Liver (tissue), 9 donors: Measurements from ENCODE around the gene DAAM1. TPM values are rescaled to one million over a fixed set of nuclear protein-coding genes. Genes with fewer than 3 reads are reported as not detected.

Experiments
- DNase-seq: peaks from one replicate; pipeline ENCODE4 v3.0.0-alpha.2; 2017; ENCODE audit warnings: low spot score
- H3K27ac ChIP-seq, 2 donors: one replicate each; pipeline ENCODE4 v1.7.0; 2013; ENCODE audit warnings: inconsistent platforms in 2 of 2, low read length in 2 of 2, control low read depth in 1 of 2, low read depth in 1 of 2, mild to moderate bottlenecking in 1 of 2
- H3K27me3 ChIP-seq, 4 donors: one replicate each; pipeline versions ENCODE4 v1.6.1 to v1.7.0; 2013; ENCODE audit warnings: low read length in 3 of 4, inconsistent platforms in 1 of 4, mild to moderate bottlenecking in 1 of 4, moderate library complexity in 1 of 4; ENCODE audit not compliant: control insufficient read depth in 4 of 4, insufficient read depth in 4 of 4
- H3K36me3 ChIP-seq, 4 donors: one replicate each; pipeline versions ENCODE4 v1.6.1 to v1.7.0; 2013; ENCODE audit warnings: low read length in 3 of 4, mild to moderate bottlenecking in 3 of 4, low read depth in 1 of 4, moderate library complexity in 1 of 4; ENCODE audit not compliant: control insufficient read depth in 4 of 4, insufficient read depth in 3 of 4
- H3K4me1 ChIP-seq, 4 donors: one replicate each; pipeline versions ENCODE4 v1.6.1 to v1.7.0; 2013; ENCODE audit warnings: low read length in 3 of 4, mild to moderate bottlenecking in 3 of 4, moderate library complexity in 1 of 4; ENCODE audit not compliant: control insufficient read depth in 4 of 4, insufficient read depth in 4 of 4
- H3K4me3 ChIP-seq, 3 donors: one replicate each; pipeline versions ENCODE4 v1.6.1 to v1.7.0; 2013; ENCODE audit warnings: low read length in 3 of 3, control low read depth in 1 of 3, low read depth in 1 of 3, mild to moderate bottlenecking in 1 of 3
- H3K9ac ChIP-seq, 2 donors: one replicate each; pipeline ENCODE4 v1.7.0; 2013; ENCODE audit warnings: low read length in 2 of 2, mild to moderate bottlenecking in 2 of 2, moderate library complexity in 2 of 2, control low read depth in 1 of 2, low read depth in 1 of 2
- H3K9me3 ChIP-seq, 4 donors: one replicate each; pipeline versions ENCODE4 v1.6.1 to v1.7.0; 2013; ENCODE audit warnings: low read length in 3 of 4; ENCODE audit not compliant: control insufficient read depth in 4 of 4
- CTCF ChIP-seq: fragments of 150-350 bp; IDR thresholded peaks from 2 replicates; pipeline ENCODE4 v1.5.1; 2017; ENCODE audit warnings: improper control_type of control experiment, low read depth, low read length; ENCODE audit not compliant: missing input control
- EGR1 ChIP-seq, 2 donors: IDR thresholded peaks; 2 replicates each; pipeline ENCODE4 v1.6.1; 2016 to 2018; ENCODE audit warnings: antibody characterized with exemption in 2 of 2, low read depth in 2 of 2
- FOXA1 ChIP-seq: IDR thresholded peaks from 2 replicates; pipeline ENCODE4 v1.6.1; 2016; ENCODE audit warnings: antibody characterized with exemption
- GABPA ChIP-seq, 2 donors: IDR thresholded peaks in 1 of 2; conservative IDR thresholded peaks in 1 of 2; 2 replicates each; pipeline ENCODE4 v1.6.1; 2016; ENCODE audit warnings: antibody characterized with exemption in 2 of 2, mild to moderate bottlenecking in 1 of 2, moderate library complexity in 1 of 2
- HNF4A ChIP-seq, 2 donors: conservative IDR thresholded peaks; 2 replicates each; pipeline ENCODE4 v1.6.1; 2016; ENCODE audit warnings: antibody characterized with exemption in 2 of 2, mild to moderate bottlenecking in 2 of 2
- JUND ChIP-seq, 2 donors: IDR thresholded peaks; 2 replicates each; pipeline ENCODE4 v1.6.1; 2016; ENCODE audit warnings: antibody characterized with exemption in 2 of 2
- MAX ChIP-seq: IDR thresholded peaks from 2 replicates; pipeline ENCODE4 v1.6.1; 2016; ENCODE audit warnings: antibody characterized with exemption
- NR2F2 ChIP-seq: IDR thresholded peaks from 2 replicates; pipeline ENCODE4 v1.6.1; 2016; ENCODE audit warnings: antibody characterized with exemption
- RAD21 ChIP-seq, 2 donors: IDR thresholded peaks; 2 replicates each; pipeline ENCODE4 v1.6.1; 2016; ENCODE audit warnings: antibody characterized with exemption in 2 of 2, mild to moderate bottlenecking in 2 of 2
- RXRA ChIP-seq, 2 donors: IDR thresholded peaks; 2 replicates each; pipeline ENCODE4 v1.6.1; 2017 to 2018; ENCODE audit warnings: antibody characterized with exemption in 2 of 2, mild to moderate bottlenecking in 1 of 2
- SP1 ChIP-seq: IDR thresholded peaks from 2 replicates; pipeline ENCODE4 v1.6.1; 2018; ENCODE audit warnings: antibody characterized with exemption, mild to moderate bottlenecking
- TAF1 ChIP-seq: conservative IDR thresholded peaks from 2 replicates; pipeline ENCODE4 v1.6.1; 2016; ENCODE audit warnings: antibody characterized with exemption, mild to moderate bottlenecking
- YY1 ChIP-seq: IDR thresholded peaks from 2 replicates; pipeline ENCODE4 v1.6.1; 2016; ENCODE audit warnings: antibody characterized with exemption, mild to moderate bottlenecking
- ZBTB33 ChIP-seq: IDR thresholded peaks from 2 replicates; pipeline ENCODE4 v1.6.1; 2016; ENCODE audit warnings: antibody characterized with exemption
- WGBS: extraction: QIAGEN DNeasy Blood & Tissue Kit; methylation state at CpG from one replicate; pipeline ENCODE4 v1.1.7; 2013; 5-methylcytosine and 5-hydroxymethylcytosine counted together
- polyA plus RNA-seq, 2 donors: library from polyadenylated mRNA; stranded (reverse) in 1 of 2; unstranded in 1 of 2; fragments of 200-250 nt in 1 of 2; fragments of >200 nt in 1 of 2; fragmentation: Nextera tagmentation in 1 of 2; extraction: Ambion mirVana in 1 of 2; gene quantifications; one replicate each; pipeline versions ENCODE4 v1.2.1 to v1.2.3, GENCODE V29; 2013 to 2015
- total RNA-seq, 2 donors: library from RNA; depleted of rRNA; stranded (reverse); fragments of >200 nt; gene quantifications; one replicate each; pipeline ENCODE4 v1.2.3, GENCODE V29; 2014
- TF ChIP-seq, protein P1 (sequence below): IDR thresholded peaks from 2 replicates; pipeline ENCODE4 v1.6.1; 2016; ENCODE audit warnings: antibody characterized with exemption
- donor health status: healthy.
- donor health status: healthy.
- donor health status: healthy.
- donor health status: healthy.
- donor health status: healthy.

DAAM1 gene
- total and polyA plus RNA-seq, 4 donors, result 9.5 to 28.4 (median 18.5) TPM

GRCh38 chr14:59199205-59199604 is 10.7 kb downstream of the DAAM1 start:
- Histone ChIP-seq H3K36me3 (no peaks in the 10 kb centered on the region), H3K4me1 (peaks cover 7 to 21% (median 9%) of the 10 kb centered on the region in 4 donors), H3K9me3 (no peaks in the 10 kb centered on the region), H3K27me3 (no peaks in the 10 kb centered on the region), H3K4me3 (no peak overlapping the region), H3K27ac (no peak overlapping the region), H3K9ac (no peak overlapping the region)
- TF ChIP-seq NR2F2, result no peak
- 93% methylated on average over 5 of the region's 5 CpGs for WGBS
- no peak for DNase-seq

GRCh38 chr14:59199614-59200013 is 11.1 kb downstream of the DAAM1 start:
- Histone ChIP-seq H3K4me1 (peaks cover 7 to 18% (median 9%) of the 10 kb centered on the region in 4 donors), H3K27me3 (no peaks in the 10 kb centered on the region), H3K4me3 (no peak overlapping the region), H3K27ac (no peak overlapping the region), H3K9me3 (no peaks in the 10 kb centered on the region), H3K36me3 (no peaks in the 10 kb centered on the region), H3K9ac (no peak overlapping the region)
- WGBS, result 78% methylated on average over 1 of the region's 1 CpG
- DNase-seq, result no peak
- TF ChIP-seq GABPA (IDR thresholded peaks at IDR 0.05 in 1 of 2, conservative IDR thresholded peaks at IDR 0.05 in 1 of 2), result no peak
- no peak for TF ChIP-seq EGR1 (IDR thresholded peaks at IDR 0.05; ENCODE audit: low read depth in 2 of 2)
- no peak for TF ChIP-seq SP1
- no peak for TF ChIP-seq HNF4A (conservative IDR thresholded peaks at IDR 0.05)
- TF ChIP-seq TAF1, result no peak
- TF ChIP-seq JUND (IDR thresholded peaks at IDR 0.05), result no peak
- TF ChIP-seq ZBTB33, result no peak
- no peak for TF ChIP-seq RAD21 (IDR thresholded peaks at IDR 0.05)

GRCh38 chr14:59200195-59200594 is 11.7 kb downstream of the DAAM1 start:
- Histone ChIP-seq H3K36me3 (no peaks in the 10 kb centered on the region), H3K4me3 (no peak overlapping the region), H3K9ac (no peak overlapping the region), H3K9me3 (no peaks in the 10 kb centered on the region), H3K4me1 (peaks cover 7 to 21% (median 9%) of the 10 kb centered on the region in 4 donors), H3K27ac (no peak overlapping the region), H3K27me3 (no peaks in the 10 kb centered on the region)
- DNase-seq, result no peak
- TF ChIP-seq NR2F2 (no peak), RXRA (IDR thresholded peaks at IDR 0.05) (no peak), JUND (IDR thresholded peaks at IDR 0.05) (no peak), YY1 (no peak), MAX (no peak), FOXA1 (no peak), GABPA (IDR thresholded peaks at IDR 0.05 in 1 of 2, conservative IDR thresholded peaks at IDR 0.05 in 1 of 2) (no peak), RAD21 (IDR thresholded peaks at IDR 0.05) (no peak), SP1 (no peak), TAF1 (no peak), CTCF (no peak), HNF4A (conservative IDR thresholded peaks at IDR 0.05) (no peak)
- TF ChIP-seq, protein P1, sequence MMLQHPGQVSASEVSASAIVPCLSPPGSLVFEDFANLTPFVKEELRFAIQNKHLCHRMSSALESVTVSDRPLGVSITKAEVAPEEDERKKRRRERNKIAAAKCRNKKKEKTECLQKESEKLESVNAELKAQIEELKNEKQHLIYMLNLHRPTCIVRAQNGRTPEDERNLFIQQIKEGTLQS, result no peak
